GM19025 (cell line): Measurements from ENCODE around the gene OR2B6.

Experiments
- ATAC-seq: cut with Tn5 transposase; IDR thresholded peaks from one replicate; pipeline ENCODE4 v1.9.1; 2021; ENCODE audit warnings: mild to moderate bottlenecking, low read depth, moderate library complexity; ENCODE audit not compliant: unreplicated experiment

Gene OR2B6

GRCh38 chr6:27994616-27995015 is 37.6 kb downstream of the OR2B6 start:
- ATAC-seq, result no peak

DNA sequence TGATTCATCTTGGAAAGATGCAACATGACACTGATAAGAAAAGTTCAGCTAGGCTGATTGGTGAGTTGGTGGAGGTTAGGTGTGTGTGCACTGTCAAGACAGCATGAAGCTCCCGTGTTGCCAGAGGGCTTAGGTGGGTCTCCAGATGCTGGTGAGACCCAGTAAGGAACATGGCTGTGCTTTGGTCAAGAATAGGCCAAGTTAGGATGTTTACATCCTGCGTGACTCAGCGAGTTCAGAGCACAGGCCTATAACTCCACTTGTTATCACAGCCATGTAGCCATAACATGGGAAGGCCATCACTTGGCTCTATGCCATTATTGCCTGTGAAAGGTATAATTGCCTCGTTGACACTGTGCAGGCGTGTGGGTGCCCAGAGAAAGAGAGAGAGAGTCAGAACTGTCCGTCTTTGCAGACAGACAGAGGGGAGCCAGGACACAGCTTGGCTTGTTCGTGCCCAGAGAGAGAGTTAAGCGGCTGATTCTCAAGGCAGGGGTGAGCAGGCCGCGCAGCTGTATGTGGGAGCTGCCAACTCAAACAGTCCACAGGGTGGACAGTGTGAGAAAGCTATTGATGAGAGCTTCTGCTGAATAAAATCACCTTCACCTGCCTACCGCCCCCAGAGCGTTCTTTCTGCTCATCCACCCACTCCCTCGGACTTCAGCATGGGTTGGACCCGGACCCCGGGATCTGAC is 43.5 kb downstream of the OR2B6 start:
- ATAC-seq, result no peak

DNA sequence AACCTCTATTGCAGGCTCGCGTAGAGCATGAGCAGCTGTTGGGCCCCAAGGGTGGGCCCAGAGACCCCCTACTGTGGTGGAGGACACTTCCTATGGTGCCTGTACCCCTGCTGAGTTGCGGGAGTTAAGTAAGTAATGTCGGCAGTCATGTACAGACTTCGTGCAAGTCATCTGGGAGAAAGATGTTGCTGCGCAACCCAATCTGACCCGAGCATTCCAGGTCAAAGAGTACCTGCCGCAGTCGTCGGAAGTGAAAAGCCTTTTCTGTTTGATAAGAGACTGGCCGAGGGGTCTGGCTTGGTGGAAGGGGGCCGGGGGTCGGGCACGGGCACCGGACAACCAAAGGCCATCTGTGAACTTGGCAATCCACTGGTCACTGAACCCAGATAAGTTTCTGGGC is 44.3 kb downstream of the OR2B6 start:
- no peak for ATAC-seq

DNA sequence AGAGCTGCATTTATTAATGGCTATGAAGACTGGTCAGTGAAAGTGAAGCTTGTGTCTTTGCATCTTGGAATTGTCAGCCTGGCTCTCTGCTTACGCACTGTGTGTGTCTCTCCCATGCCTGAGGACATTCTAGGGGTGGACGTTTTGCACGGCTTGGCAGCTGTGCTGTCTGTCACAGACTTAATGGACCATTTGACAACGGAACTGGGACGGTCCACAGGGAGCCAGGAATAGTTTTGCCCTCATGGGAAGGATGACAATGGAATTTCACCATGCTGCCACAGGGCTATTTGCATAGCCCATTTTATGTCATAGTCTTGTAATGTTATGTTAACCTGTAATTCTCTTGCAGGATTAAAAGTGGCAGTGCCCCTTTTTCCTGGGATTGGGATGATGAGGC is 44.7 kb downstream of the OR2B6 start:
- no peak for ATAC-seq

- no peak for ATAC-seq
These were observed 45.1 kb downstream of the OR2B6 start for GRCh38 chr6:28002161-28002560.

GRCh38 chr6:28003059-28003458 is 46.0 kb downstream of the OR2B6 start:
- ATAC-seq, result no peak

DNA sequence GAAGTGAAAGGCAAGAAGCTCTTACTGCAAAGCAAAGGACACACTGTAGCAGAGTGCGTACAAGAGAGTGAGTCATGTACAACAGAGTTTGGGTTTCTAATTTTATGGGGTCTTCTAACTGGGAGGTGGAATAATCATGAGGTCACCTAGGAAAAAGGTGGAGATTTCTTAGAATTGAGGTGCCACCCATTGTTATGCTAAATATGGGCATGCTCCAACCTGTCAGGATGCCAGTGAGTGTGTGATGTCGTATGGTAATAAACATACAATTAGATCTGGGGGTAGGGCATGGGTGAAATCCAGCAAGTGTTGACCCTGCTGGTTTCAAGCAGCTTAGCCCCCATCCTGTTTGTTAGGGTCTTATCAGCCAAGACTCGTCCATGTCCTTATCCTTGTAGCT is 46.6 kb downstream of the OR2B6 start:
- no peak for ATAC-seq

DNA sequence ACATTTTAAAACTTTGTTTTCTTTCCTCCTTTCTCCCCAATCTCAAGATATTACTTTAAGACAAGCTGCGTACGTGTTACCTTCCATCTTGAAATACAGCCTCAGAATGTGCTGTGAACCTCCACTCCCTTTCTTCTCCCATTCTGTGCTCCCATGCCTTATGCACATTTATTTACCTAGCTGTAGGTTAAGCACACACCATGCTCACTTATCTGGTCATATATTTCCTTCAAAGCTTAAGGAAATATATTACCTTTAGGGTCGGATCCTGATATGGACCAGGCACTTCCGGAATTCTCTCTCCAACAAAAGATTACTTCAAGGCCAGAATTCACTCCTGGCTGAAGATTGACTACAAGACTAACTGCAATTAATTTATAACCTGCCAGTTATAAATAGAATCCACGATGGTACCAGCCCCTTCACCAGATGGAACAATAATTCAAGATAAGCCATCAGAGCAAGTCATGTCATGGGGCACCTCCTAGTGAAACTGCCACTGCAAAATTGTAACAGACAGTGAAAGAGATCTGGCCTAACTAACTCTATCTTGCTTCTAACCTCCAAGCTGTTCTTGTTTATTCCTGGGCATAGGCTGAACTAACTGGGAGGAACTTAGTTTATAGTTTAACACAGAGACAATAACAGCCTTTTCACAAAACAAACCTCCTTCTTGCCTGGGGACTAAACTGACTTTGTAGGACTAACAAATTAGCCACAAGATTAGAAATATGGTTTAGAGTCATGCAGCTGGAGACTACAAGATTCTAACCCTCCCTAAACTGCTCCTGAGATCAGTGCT is 47.5 kb downstream of the OR2B6 start:
- no peak for ATAC-seq

DNA sequence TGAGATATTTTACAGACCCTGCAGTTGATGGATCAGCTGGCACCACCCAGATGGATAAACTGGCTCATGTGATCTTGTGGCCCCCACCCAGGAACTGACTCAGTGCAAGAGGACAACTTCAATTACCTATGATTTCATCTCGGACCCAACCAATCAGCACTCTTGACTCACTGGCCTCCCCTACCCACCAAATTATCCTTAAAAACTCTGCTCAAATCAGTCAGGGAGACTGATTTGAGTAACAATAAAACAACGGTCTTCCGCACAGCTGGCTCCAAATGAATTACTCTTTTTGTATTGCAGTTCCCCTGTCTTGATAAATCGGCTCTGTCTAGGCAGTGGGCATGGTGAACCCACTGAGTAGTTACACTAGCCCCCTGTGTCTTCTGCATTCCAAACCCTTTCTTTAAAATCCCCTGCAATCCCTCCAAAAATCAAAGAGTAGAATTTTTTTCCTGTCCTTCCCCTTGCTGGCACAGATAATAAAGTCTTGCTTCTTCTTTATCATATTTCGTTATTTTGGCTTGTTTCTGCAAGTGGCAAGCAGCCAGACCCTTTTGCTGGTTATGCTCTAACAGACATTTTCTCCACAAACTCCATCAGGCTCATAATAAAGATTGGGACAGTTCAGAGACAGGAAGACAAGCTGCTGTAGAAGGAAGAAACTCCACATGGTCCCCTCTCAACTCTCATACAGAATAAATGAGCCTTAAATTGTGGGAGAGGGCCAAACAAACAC is 48.3 kb downstream of the OR2B6 start:
- ATAC-seq, result no peak

DNA sequence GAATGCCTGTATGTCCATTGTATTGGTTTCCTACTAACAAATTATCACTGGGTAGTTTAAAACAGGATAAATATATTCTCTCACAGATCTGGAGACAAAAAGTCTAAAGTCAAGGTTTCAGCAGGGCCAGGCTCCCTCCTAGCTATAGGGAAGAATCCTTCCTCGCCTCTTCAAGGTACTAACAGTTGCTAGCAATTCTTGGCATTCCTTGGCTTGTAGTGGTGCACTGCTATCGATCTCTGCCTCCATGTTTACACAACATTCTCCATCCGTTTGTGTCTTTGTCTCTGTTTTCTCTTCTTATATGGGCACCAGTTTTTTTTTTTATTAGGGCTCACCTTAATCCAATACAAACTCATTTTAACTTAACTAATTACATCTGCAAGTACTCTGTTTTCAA is 48.9 kb downstream of the OR2B6 start:
- ATAC-seq, result no peak
